ENCODE measurements around the gene FXYD3.
"Not testable (repeated sequence)": the region's sequence is repeated elsewhere in the genome, so short reads cannot be mapped to it uniquely, and the experiment has no call there.

The FXYD3 gene

GRCh38 chr19:35143231-35143715 lies 27.6 kb downstream of the FXYD3 start, which contains the start of gene FXYD7:
Gene FXYD7 (plus strand): TSS chr19:35143255. CDS start chr19:35143334, 79 bp downstream.
- peak in 2 of 3 experiments; percentile 8 to 45 for DNase-seq

GRCh38 chr19:35143818-35144217 lies 28.2 kb downstream of the FXYD3 start:
- no peak for DNase-seq

GRCh38 chr19:35144259-35144599 lies 28.6 kb downstream of the FXYD3 start:
- no peak for DNase-seq

GRCh38 chr19:35144600-35145436 lies 29.2 kb downstream of the FXYD3 start:
- DNase-seq: peak in 2 of 3 experiments; percentile 25 to 57

GRCh38 chr19:35146746-35147459 lies 31.3 kb downstream of the FXYD3 start:
- DNase-seq: no peak

- no peak for DNase-seq
Measured at GRCh38 chr19:35149463-35149862, 33.8 kb downstream of the FXYD3 start.

GRCh38 chr19:35150445-35150844 lies 34.8 kb downstream of the FXYD3 start:
- no peak for DNase-seq

- peak in 1 of 3 experiments; percentile 1 for DNase-seq
Measured at GRCh38 chr19:35151273-35152065, 35.8 kb downstream of the FXYD3 start.

- not testable (repeated sequence) for DNase-seq
Measured at GRCh38 chr19:35153129-35153522, 37.5 kb downstream of the FXYD3 start.

- DNase-seq: peak in 2 of 3 experiments; percentile 19 to 30
Measured at GRCh38 chr19:35153701-35154524, 38.3 kb downstream of the FXYD3 start.

- DNase-seq: peak in 2 of 3 experiments; percentile 14 to 18
Measured at GRCh38 chr19:35154525-35155406, 39.1 kb downstream of the FXYD3 start, which contains the start of gene FXYD5. Gene FXYD5 (plus strand): TSS chr19:35154735. CDS start chr19:35155551, 816 bp downstream.

GRCh38 chr19:35155441-35155840 lies 39.8 kb downstream of the FXYD3 start:
- no peak for DNase-seq

GRCh38 chr19:35155981-35156672 lies 40.5 kb downstream of the FXYD3 start:
- DNase-seq: no peak

- DNase-seq: no peak
Measured at GRCh38 chr19:35156673-35157014, 41.0 kb downstream of the FXYD3 start.

GRCh38 chr19:35157431-35157830 lies 41.8 kb downstream of the FXYD3 start:
- DNase-seq: no peak

GRCh38 chr19:35159606-35160005 lies 44.0 kb downstream of the FXYD3 start:
- DNase-seq: no peak

- DNase-seq: no peak
Measured at GRCh38 chr19:35160629-35161433, 45.2 kb downstream of the FXYD3 start.

- DNase-seq: no peak
Measured at GRCh38 chr19:35161434-35161743, 45.8 kb downstream of the FXYD3 start.

- no peak for DNase-seq
Measured at GRCh38 chr19:35162471-35163326, 47.1 kb downstream of the FXYD3 start.

Data from NCI-H1417 (cell line).